Psoas muscle (tissue), 8 donors: Measurements from ENCODE around the gene NRTN. TPM values are rescaled to one million over a fixed set of nuclear protein-coding genes. Genes with fewer than 3 reads are reported as not detected.

Source experiments
- ATAC-seq, 4 donors: fragments of 200-7000 bp; cut with Tn5 transposase; one replicate each; pipeline ENCODE4 v1.9.1; 2020; ENCODE audit warnings: moderate library complexity in 3 of 4, mild to moderate bottlenecking in 2 of 4
- DNase-seq, 2 donors: peaks; one replicate each; pipeline ENCODE4 v3.0.0-alpha.2; 2020
- H3K27ac ChIP-seq: fragments of 200-600 bp; one replicate; pipeline ENCODE4 v1.8.0; 2022
- H3K27me3 ChIP-seq, 3 donors: fragments of 200-600 bp in 1 of 3; one replicate each; pipeline versions ENCODE4 v1.6.1 to v1.8.0; 2013 to 2022; ENCODE audit warnings: low read length in 2 of 3, mild to moderate bottlenecking in 2 of 3, moderate library complexity in 1 of 3; ENCODE audit not compliant: insufficient read depth in 3 of 3
- H3K36me3 ChIP-seq, 2 donors: fragments of 200-600 bp in 1 of 2; one replicate each; pipeline versions ENCODE4 v1.6.1 to v1.8.0; 2013 to 2022; ENCODE audit warnings: low read depth in 1 of 2, mild to moderate bottlenecking in 1 of 2, moderate library complexity in 1 of 2; ENCODE audit not compliant: insufficient read depth in 1 of 2
- H3K4me1 ChIP-seq: fragments of 200-600 bp; one replicate; pipeline ENCODE4 v1.8.0; 2022
- H3K4me3 ChIP-seq: fragments of 200-600 bp; one replicate; pipeline ENCODE4 v1.8.0; 2022; ENCODE audit warnings: mild to moderate bottlenecking
- H3K9me3 ChIP-seq: fragments of 200-600 bp; one replicate; pipeline ENCODE4 v1.8.0; 2022
- WGBS, 3 donors: extraction: QIAGEN DNeasy Blood & Tissue Kit; methylation state at CpG; one replicate each; pipeline versions ENCODE4 v1.1.6 to v1.1.7; 2013; 5-methylcytosine and 5-hydroxymethylcytosine counted together
- intact Hi-C, 2 donors: fragments of 100-400 bp; cut with DNase I; formaldehyde crosslinking; loops; one replicate each; pipeline versions ENCODE4 v1.11.0 to v1.14.2; 2022
- polyA plus RNA-seq, 3 donors: library from polyadenylated mRNA; stranded (reverse); fragments of 200-250 nt; gene quantifications; one replicate each; pipeline ENCODE4 v1.2.3, GENCODE V29; 2013
- total RNA-seq, 4 donors: library from RNA; stranded (reverse); fragmentation: NEBNext Ultra II Directional in 2 of 4; extraction: Animal tissue kit (Norgen Biotek cat#: 25700) in 2 of 4; gene quantifications; one replicate each; pipeline versions ENCODE4 v1.2.1 to v1.2.4, GENCODE V29; 2021 to 2023
- TF ChIP-seq, protein P1 (sequence below): fragments of 200-600 bp; IDR thresholded peaks from one replicate; pipeline ENCODE4 v1.8.0; 2022; ENCODE audit warnings: antibody characterized with exemption
- donor health status: healthy with polysubstance abuse.
- donor health status: DM: no; HTN: no; CAD: no; lungs with moderate emphysema.
- donor health status: Bipolar disorder and iron deficiency.
- donor health status: healthy.
- donor health status: DM: yes; HTN: yes; CAD: no.
- donor health status: DM: no; HTN: no; CAD: no.
- donor health status: DM: no; HTN: no; CAD: no.
- donor health status: DM: yes; HTN: yes; CAD: no.

The NRTN gene
- total and polyA plus RNA-seq, 7 donors: not detected

DNA sequence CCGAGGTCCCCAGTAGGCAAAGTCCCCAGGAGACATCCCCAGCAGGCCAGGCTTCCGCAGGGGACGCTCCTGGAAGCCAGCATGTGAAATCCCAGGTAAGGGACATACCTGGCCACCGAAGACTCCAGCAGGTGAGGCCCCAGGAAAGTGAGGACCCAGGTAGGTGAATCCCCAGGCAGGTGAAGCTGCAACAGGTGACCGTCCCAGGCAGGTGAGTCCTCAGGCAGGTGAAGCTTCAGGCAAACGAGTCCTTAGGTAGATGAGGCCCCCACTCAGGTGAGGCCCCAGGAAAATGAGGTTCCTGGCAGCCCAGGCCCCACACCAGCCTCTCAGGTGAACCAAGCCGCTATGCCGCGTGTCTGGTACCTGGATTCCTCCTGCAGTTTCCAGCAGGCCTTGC lies 26.3 kb downstream of the NRTN start:
- peaks cover 0 to 77% (median 26%) of the 10 kb centered on the region in 3 donors for H3K27me3 ChIP-seq
- DNase-seq: no peak
- no peak overlapping the region for H3K4me3 ChIP-seq
- no peaks in the 10 kb centered on the region for H3K9me3 ChIP-seq
- no peak for ATAC-seq
- TF ChIP-seq, protein P1, sequence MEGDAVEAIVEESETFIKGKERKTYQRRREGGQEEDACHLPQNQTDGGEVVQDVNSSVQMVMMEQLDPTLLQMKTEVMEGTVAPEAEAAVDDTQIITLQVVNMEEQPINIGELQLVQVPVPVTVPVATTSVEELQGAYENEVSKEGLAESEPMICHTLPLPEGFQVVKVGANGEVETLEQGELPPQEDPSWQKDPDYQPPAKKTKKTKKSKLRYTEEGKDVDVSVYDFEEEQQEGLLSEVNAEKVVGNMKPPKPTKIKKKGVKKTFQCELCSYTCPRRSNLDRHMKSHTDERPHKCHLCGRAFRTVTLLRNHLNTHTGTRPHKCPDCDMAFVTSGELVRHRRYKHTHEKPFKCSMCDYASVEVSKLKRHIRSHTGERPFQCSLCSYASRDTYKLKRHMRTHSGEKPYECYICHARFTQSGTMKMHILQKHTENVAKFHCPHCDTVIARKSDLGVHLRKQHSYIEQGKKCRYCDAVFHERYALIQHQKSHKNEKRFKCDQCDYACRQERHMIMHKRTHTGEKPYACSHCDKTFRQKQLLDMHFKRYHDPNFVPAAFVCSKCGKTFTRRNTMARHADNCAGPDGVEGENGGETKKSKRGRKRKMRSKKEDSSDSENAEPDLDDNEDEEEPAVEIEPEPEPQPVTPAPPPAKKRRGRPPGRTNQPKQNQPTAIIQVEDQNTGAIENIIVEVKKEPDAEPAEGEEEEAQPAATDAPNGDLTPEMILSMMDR: no peak
- H3K4me1 ChIP-seq: no peaks in the 10 kb centered on the region
- H3K36me3 ChIP-seq: no peaks in the 10 kb centered on the region
- H3K27ac ChIP-seq: no peak overlapping the region
- intact Hi-C loops: no loop called here
- WGBS, 3 donors: 87 to 89% (median 87%) methylated on average over 8 to 9 of the region's 9 CpGs

GRCh38 chr19:5832061-5832460 lies 27.2 kb downstream of the NRTN start:
- no peaks in the 10 kb centered on the region for H3K36me3 ChIP-seq
- no peak overlapping the region for H3K4me3 ChIP-seq
- ATAC-seq (no peak), DNase-seq (no peak)
- H3K27ac ChIP-seq: no peak overlapping the region
- intact Hi-C loops: no loop called here
- H3K27me3 ChIP-seq: peaks cover 0 to 77% (median 20%) of the 10 kb centered on the region in 3 donors
- no peaks in the 10 kb centered on the region for H3K9me3 ChIP-seq
- WGBS, 3 donors: 67 to 77% (median 73%) methylated on average over 19 to 22 of the region's 22 CpGs
- no peaks in the 10 kb centered on the region for H3K4me1 ChIP-seq
- TF ChIP-seq, protein P1: no peak

GRCh38 chr19:5832527-5833216 lies 27.8 kb downstream of the NRTN start:
- no peaks in the 10 kb centered on the region for H3K36me3 ChIP-seq
- H3K4me1 ChIP-seq: no peaks in the 10 kb centered on the region
- ATAC-seq: no peak
- H3K27ac ChIP-seq: no peak overlapping the region
- peaks cover 0 to 71% (median 16%) of the 10 kb centered on the region in 3 donors for H3K27me3 ChIP-seq
- TF ChIP-seq, protein P1: no peak
- 82 to 85% (median 84%) methylated on average over 6 of the region's 6 CpGs for WGBS, 3 donors
- no peak overlapping the region for H3K4me3 ChIP-seq
- intact Hi-C loops: no loop called here
- no peak for DNase-seq
- H3K9me3 ChIP-seq: no peaks in the 10 kb centered on the region

- no peak for ATAC-seq
- intact Hi-C loops: no loop called here
- DNase-seq: no peak
- 52 to 54% (median 52%) methylated on average over 15 of the region's 15 CpGs for WGBS, 3 donors
- no peaks in the 10 kb centered on the region for H3K9me3 ChIP-seq
- no peak overlapping the region for H3K27ac ChIP-seq
- no peak overlapping the region for H3K4me3 ChIP-seq
- no peaks in the 10 kb centered on the region for H3K4me1 ChIP-seq
- TF ChIP-seq, protein P1: no peak
- H3K36me3 ChIP-seq: no peaks in the 10 kb centered on the region
- H3K27me3 ChIP-seq: peaks cover 0 to 25% (median 0%) of the 10 kb centered on the region in 3 donors
Observed at GRCh38 chr19:5837761-5838352, 33.0 kb downstream of the NRTN start.
